Thyroid gland (tissue), 4 donors: ENCODE data around the gene PLAU. TPM values are rescaled to one million over a fixed set of nuclear protein-coding genes. Genes with fewer than 3 reads are reported as not detected.

Source experiments
- DNase-seq, 2 donors: peaks; one replicate each; pipeline ENCODE4 v3.0.0-alpha.2; 2019
- H3K27ac ChIP-seq, 3 donors: fragments of 200-600 bp; sonication (generic); 1 replicate in 2 of 3; 2 replicates in 1 of 3; pipeline ENCODE4 v1.5.1; 2016 to 2019; ENCODE audit warnings: mild to moderate bottlenecking in 1 of 3, moderate library complexity in 1 of 3
- H3K27me3 ChIP-seq: fragments of 200-600 bp; sonication (generic); one replicate; pipeline ENCODE4 v1.5.1; 2019
- H3K36me3 ChIP-seq, 2 donors: fragments of 200-600 bp; sonication (generic); one replicate each; pipeline ENCODE4 v1.5.1; 2016 to 2019
- H3K4me1 ChIP-seq, 2 donors: fragments of 200-600 bp; sonication (generic); one replicate each; pipeline ENCODE4 v1.5.1; 2017 to 2019
- H3K4me3 ChIP-seq, 3 donors: fragments of 200-600 bp; sonication (generic); replicated peaks in 1 of 3; 1 replicate in 2 of 3; 2 replicates in 1 of 3; pipeline ENCODE4 v1.5.1; 2016; ENCODE audit warnings: mild to moderate bottlenecking in 1 of 3
- H3K9me3 ChIP-seq: fragments of 200-600 bp; sonication (generic); one replicate; pipeline ENCODE4 v1.5.1; 2017
- CTCF ChIP-seq, 6 experiments: fragments of 200-600 bp in 3 of 6; fragments of 450-650 bp in 3 of 6; sonication (generic) in 3 of 6; IDR thresholded peaks; one replicate each; pipeline ENCODE4 v1.5.1; 2016 to 2019; ENCODE audit warnings: antibody characterized with exemption in 6 of 6, mild to moderate bottlenecking in 2 of 6, inconsistent platforms in 1 of 6, moderate library complexity in 1 of 6
- POLR2A ChIP-seq, 2 donors: fragments of 450-650 bp; IDR thresholded peaks; one replicate each; pipeline ENCODE4 v1.6.1; 2017; ENCODE audit warnings: antibody characterized with exemption in 2 of 2, mild to moderate bottlenecking in 2 of 2, moderate library complexity in 1 of 2
- WGBS, 2 donors: methylation state at CpG; one replicate each; pipeline ENCODE4 v1.1.5; 2017; 5-methylcytosine and 5-hydroxymethylcytosine counted together
- intact Hi-C: fragments of 100-400 bp; cut with DNase I; formaldehyde crosslinking; loops from one replicate; pipeline ENCODE4 v1.15.1; 2023
- total RNA-seq, 4 donors: library from RNA; depleted of rRNA; stranded (reverse); fragments of >200 nt; gene quantifications; one replicate each; pipeline ENCODE4 v1.2.3, GENCODE V29; 2016

PLAU gene
- total RNA-seq, 4 donors from 2014 or later: 3.8 to 13.3 (median 7.3) TPM

GRCh38 chr10:73865107-73865458 lies 45.8 kb upstream of the PLAU start:
- 72 to 79% methylated on average over 7 to 8 of the region's 8 CpGs for WGBS, 2 donors
- peaks cover 0 to 15% of the 10 kb centered on the region in 2 donors for H3K4me1 ChIP-seq
- no peak for DNase-seq
- H3K27me3 ChIP-seq: no peaks in the 10 kb centered on the region
- peaks cover 1 to 10% of the 10 kb centered on the region in 2 donors for H3K36me3 ChIP-seq
- intact Hi-C loops: no loop called here
- TF ChIP-seq CTCF (IDR thresholded peaks at IDR 0.05): no peak
- TF ChIP-seq POLR2A (IDR thresholded peaks at IDR 0.05): no peak
- peak overlapping the region in 1 of 3 donors; percentile 50 for H3K27ac ChIP-seq
- H3K4me3 ChIP-seq: no peak overlapping the region
- H3K9me3 ChIP-seq: no peaks in the 10 kb centered on the region

- Histone ChIP-seq H3K9me3 (no peaks in the 10 kb centered on the region), H3K36me3 (peaks cover 0 to 4% of the 10 kb centered on the region in 2 donors), H3K27me3 (no peaks in the 10 kb centered on the region), H3K27ac (peak overlapping the region in 2 of 3 donors; percentile 28 to 50), H3K4me3 (no peak overlapping the region), H3K4me1 (peaks cover 0 to 15% of the 10 kb centered on the region in 2 donors)
- peak in 1 of 2 donors; percentile 24 for DNase-seq
- 56 to 87% methylated on average over 9 to 11 of the region's 11 CpGs for WGBS, 2 donors
- TF ChIP-seq POLR2A (IDR thresholded peaks at IDR 0.05) (no peak), CTCF (IDR thresholded peaks at IDR 0.05) (no peak)
- intact Hi-C loops: no loop called here
These were observed 45.2 kb upstream of the PLAU start for GRCh38 chr10:73865459-73866442.

GRCh38 chr10:73866621-73867020 lies 44.3 kb upstream of the PLAU start:
- no peak for TF ChIP-seq CTCF (IDR thresholded peaks at IDR 0.05)
- TF ChIP-seq POLR2A (IDR thresholded peaks at IDR 0.05): no peak
- DNase-seq: no peak
- intact Hi-C loops: no loop called here
- H3K27ac ChIP-seq: peak overlapping the region in 1 of 3 donors; percentile 28
- peaks cover 0 to 15% of the 10 kb centered on the region in 2 donors for H3K4me1 ChIP-seq
- no peaks in the 10 kb centered on the region for H3K27me3 ChIP-seq
- no peaks in the 10 kb centered on the region for H3K9me3 ChIP-seq
- 87 to 96% methylated on average over 7 of the region's 7 CpGs for WGBS, 2 donors
- peaks cover 0 to 4% of the 10 kb centered on the region in 2 donors for H3K36me3 ChIP-seq
- no peak overlapping the region for H3K4me3 ChIP-seq

- intact Hi-C loops: no loop called here
- Histone ChIP-seq H3K27ac (peak overlapping the region in 1 of 3 donors; percentile 28), H3K36me3 (peaks cover 0 to 4% of the 10 kb centered on the region in 2 donors), H3K9me3 (no peaks in the 10 kb centered on the region), H3K4me1 (peaks cover 0 to 15% of the 10 kb centered on the region in 2 donors), H3K27me3 (no peaks in the 10 kb centered on the region), H3K4me3 (no peak overlapping the region)
- TF ChIP-seq CTCF (IDR thresholded peaks at IDR 0.05) (no peak), POLR2A (IDR thresholded peaks at IDR 0.05) (no peak)
- DNase-seq: no peak
- 77 to 84% methylated on average over 9 to 10 of the region's 10 CpGs for WGBS, 2 donors
These were observed 43.7 kb upstream of the PLAU start for GRCh38 chr10:73867126-73867807.
